Measurements from ENCODE around the gene PEAK1. TPM values are rescaled to one million over a fixed set of nuclear protein-coding genes. Genes with fewer than 3 reads are reported as not detected.
A peak's percentile ranks its signal among the peaks of the same experiment; 100 is the strongest.

PEAK1 gene, protein sequence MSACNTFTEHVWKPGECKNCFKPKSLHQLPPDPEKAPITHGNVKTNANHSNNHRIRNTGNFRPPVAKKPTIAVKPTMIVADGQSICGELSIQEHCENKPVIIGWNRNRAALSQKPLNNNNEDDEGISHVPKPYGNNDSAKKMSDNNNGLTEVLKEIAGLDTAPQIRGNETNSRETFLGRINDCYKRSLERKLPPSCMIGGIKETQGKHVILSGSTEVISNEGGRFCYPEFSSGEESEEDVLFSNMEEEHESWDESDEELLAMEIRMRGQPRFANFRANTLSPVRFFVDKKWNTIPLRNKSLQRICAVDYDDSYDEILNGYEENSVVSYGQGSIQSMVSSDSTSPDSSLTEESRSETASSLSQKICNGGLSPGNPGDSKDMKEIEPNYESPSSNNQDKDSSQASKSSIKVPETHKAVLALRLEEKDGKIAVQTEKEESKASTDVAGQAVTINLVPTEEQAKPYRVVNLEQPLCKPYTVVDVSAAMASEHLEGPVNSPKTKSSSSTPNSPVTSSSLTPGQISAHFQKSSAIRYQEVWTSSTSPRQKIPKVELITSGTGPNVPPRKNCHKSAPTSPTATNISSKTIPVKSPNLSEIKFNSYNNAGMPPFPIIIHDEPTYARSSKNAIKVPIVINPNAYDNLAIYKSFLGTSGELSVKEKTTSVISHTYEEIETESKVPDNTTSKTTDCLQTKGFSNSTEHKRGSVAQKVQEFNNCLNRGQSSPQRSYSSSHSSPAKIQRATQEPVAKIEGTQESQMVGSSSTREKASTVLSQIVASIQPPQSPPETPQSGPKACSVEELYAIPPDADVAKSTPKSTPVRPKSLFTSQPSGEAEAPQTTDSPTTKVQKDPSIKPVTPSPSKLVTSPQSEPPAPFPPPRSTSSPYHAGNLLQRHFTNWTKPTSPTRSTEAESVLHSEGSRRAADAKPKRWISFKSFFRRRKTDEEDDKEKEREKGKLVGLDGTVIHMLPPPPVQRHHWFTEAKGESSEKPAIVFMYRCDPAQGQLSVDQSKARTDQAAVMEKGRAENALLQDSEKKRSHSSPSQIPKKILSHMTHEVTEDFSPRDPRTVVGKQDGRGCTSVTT (N-terminal part only)
- total RNA-seq (100 to 1,000 TPM in 1 of 2 donors, 10 to 100 TPM in 1; 71.6 to 147 TPM), polyA plus RNA-seq (1 to 10 TPM; 8.6 to 8.8 TPM)
- long read RNA-seq, donor 1, full-length matches to known transcripts = 4 of 26 reads
- long read RNA-seq, donor 1, partial matches to known transcripts = 22 of 26 reads
- long read RNA-seq, donor 1, other reads (novel, unspliced or antisense) = 0 of 26 reads
- long read RNA-seq, donor 2 = 0 reads
- long read RNA-seq, donor 3, partial matches to known transcripts = 6 of 6 reads
- long read RNA-seq, donor 3, other reads (novel, unspliced or antisense) = 0 of 6 reads
- long read RNA-seq, donor 4, partial matches to known transcripts = 6 of 6 reads
- long read RNA-seq, donor 4, other reads (novel, unspliced or antisense) = 0 of 6 reads
- long read RNA-seq, donor 5, full-length matches to known transcripts = 2 of 55 reads
- long read RNA-seq, donor 5, partial matches to known transcripts = 53 of 55 reads
- long read RNA-seq, donor 5, other reads (novel, unspliced or antisense) = 0 of 55 reads

DNA sequence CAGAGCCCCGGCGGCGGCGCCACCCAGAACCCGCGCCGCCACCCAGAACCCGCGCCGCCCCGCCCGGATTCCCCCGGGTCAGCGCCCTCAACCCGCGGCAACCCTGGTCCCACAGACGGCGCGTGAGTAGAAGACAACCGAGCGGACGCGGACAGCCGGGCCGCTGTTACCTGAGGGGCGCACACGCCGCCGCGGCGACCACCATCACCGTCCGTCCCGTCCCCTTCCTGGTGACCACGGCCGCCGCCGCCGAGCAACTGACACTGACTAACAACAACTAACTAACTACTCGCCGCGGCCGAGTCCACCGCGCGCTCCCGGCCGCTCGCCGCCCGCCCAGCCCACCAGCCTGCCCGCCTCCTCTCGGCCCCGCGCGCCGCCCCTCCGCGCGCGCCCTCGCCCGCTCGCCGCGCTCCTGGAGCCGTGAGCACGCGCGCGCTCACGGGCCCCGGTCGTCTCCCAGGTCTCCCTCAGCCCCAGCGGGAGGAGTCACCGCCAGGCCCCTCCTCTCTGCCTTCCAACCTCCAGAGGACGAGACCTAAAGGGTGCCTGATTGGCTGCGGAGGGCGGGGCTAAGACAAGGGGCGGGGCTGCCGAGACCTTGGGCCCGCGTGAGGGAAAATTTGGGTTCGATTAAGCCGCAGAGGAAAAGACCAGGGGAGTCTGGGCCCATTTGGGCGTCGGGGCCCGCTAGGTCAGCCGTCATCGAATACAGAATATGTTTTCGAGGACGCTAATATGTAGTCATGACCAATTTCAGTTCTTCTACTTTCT lies at the start of gene PEAK1:
Gene PEAK1 (minus strand): TSS at position 269 of the 774 bp plus-strand sequence. CDS start 238,178 bp downstream, outside the sequence.
- no peaks in the 10 kb centered on the region for H3K36me3 ChIP-seq (ENCODE audit: control insufficient read depth in 4 of 4, insufficient read depth in 4 of 4, low read length in 4 of 4)
- peak within 1 kb of the TSS; percentile 98 for H3K27ac ChIP-seq (ENCODE audit: low read depth in 1 of 2, low read length in 1 of 2)
- peaks cover 4 to 54% (median 24%) of the 10 kb centered on the region in 5 donors for H3K4me1 ChIP-seq (ENCODE audit: control insufficient read depth in 5 of 5, insufficient read depth in 5 of 5, low read length in 5 of 5)
- peak within 1 kb of the TSS; percentile 83 to 97 for H3K9ac ChIP-seq (ENCODE audit: insufficient read depth in 1 of 2, low read length in 2 of 2)
- no peaks in the 10 kb centered on the region for H3K9me3 ChIP-seq (ENCODE audit: control insufficient read depth in 4 of 4, insufficient read depth in 3 of 4, low read length in 3 of 4)
- ATAC-seq (ENCODE audit: insufficient read depth, low FRiP score) (peak; percentile 98), DNase-seq (peak; percentile 100)
- no peaks in the 10 kb centered on the region for H3K27me3 ChIP-seq (ENCODE audit: control insufficient read depth in 3 of 3, insufficient read depth in 3 of 3, low read length in 2 of 3)
- peak within 1 kb of the TSS; percentile 90 for H3K4me3 ChIP-seq
- WGBS, 2 donors = 0 to 1% methylated on average over 56 to 92 of the region's 92 CpGs
- TF ChIP-seq, protein P1, sequence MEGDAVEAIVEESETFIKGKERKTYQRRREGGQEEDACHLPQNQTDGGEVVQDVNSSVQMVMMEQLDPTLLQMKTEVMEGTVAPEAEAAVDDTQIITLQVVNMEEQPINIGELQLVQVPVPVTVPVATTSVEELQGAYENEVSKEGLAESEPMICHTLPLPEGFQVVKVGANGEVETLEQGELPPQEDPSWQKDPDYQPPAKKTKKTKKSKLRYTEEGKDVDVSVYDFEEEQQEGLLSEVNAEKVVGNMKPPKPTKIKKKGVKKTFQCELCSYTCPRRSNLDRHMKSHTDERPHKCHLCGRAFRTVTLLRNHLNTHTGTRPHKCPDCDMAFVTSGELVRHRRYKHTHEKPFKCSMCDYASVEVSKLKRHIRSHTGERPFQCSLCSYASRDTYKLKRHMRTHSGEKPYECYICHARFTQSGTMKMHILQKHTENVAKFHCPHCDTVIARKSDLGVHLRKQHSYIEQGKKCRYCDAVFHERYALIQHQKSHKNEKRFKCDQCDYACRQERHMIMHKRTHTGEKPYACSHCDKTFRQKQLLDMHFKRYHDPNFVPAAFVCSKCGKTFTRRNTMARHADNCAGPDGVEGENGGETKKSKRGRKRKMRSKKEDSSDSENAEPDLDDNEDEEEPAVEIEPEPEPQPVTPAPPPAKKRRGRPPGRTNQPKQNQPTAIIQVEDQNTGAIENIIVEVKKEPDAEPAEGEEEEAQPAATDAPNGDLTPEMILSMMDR (IDR thresholded peaks at IDR 0.05; ENCODE audit: control extremely low read depth, extremely low read depth) = no peak

DNA sequence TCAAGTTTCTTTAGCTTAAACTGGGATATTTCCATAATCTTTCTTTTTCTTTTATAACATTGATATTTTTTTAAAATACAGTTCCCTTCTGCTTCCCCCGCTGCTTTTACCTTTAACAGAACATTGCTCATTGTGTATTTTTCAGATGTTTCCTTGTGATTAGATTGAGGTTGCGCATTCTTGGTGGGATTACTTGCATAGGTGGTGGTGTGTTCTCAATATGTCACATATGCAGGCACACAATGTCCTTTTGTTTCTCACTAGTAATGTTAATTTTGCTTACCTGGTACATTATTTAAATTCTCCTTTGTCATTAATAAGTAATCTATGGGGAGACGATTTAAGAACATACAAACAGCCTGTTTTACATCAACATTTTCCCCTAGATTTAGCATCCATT lies 49.0 kb upstream of the PEAK1 start:
- H3K9me3 ChIP-seq (ENCODE audit: control insufficient read depth in 4 of 4, insufficient read depth in 3 of 4, low read length in 3 of 4) = no peaks in the 10 kb centered on the region
- no peak overlapping the region for H3K27ac ChIP-seq (ENCODE audit: low read depth in 1 of 2, low read length in 1 of 2)
- H3K4me3 ChIP-seq = no peak overlapping the region
- H3K9ac ChIP-seq (ENCODE audit: insufficient read depth in 1 of 2, low read length in 2 of 2) = no peak overlapping the region
- ATAC-seq (ENCODE audit: insufficient read depth, low FRiP score) (no peak), DNase-seq (no peak)
- TF ChIP-seq, protein P1 (IDR thresholded peaks at IDR 0.05; ENCODE audit: control extremely low read depth, extremely low read depth) = no peak
- H3K27me3 ChIP-seq (ENCODE audit: control insufficient read depth in 3 of 3, insufficient read depth in 3 of 3, low read length in 2 of 3) = no peaks in the 10 kb centered on the region
- peaks cover 0 to 2% (median 0%) of the 10 kb centered on the region in 5 donors for H3K4me1 ChIP-seq (ENCODE audit: control insufficient read depth in 5 of 5, insufficient read depth in 5 of 5, low read length in 5 of 5)
- peaks cover 9 to 42% (median 26%) of the 10 kb centered on the region in 4 donors for H3K36me3 ChIP-seq (ENCODE audit: control insufficient read depth in 4 of 4, insufficient read depth in 4 of 4, low read length in 4 of 4)
- 91 to 94% methylated on average over 3 of the region's 3 CpGs for WGBS, 2 donors

DNA sequence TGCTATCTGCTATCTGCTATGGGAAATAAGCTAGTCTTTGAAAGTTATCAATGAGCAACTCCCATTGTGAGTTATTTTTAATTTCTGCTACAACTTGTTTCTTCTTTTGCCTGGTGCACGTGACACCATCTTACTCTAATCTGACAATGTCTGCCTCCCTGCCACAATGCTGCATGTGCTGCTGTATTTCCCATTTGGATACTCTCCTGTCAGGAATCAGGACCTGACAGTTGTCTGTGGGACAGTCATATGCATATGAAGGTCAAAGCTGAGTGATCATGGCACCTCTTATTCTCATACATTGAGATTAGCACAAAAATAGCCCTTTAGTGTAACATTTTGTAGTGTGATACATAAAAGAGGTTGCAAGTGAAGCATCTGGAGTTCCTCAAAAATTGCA lies 46.6 kb upstream of the PEAK1 start:
- H3K9ac ChIP-seq (ENCODE audit: insufficient read depth in 1 of 2, low read length in 2 of 2) = no peak overlapping the region
- H3K27me3 ChIP-seq (ENCODE audit: control insufficient read depth in 3 of 3, insufficient read depth in 3 of 3, low read length in 2 of 3) = no peaks in the 10 kb centered on the region
- no peak overlapping the region for H3K4me3 ChIP-seq
- TF ChIP-seq, protein P1 (IDR thresholded peaks at IDR 0.05; ENCODE audit: control extremely low read depth, extremely low read depth) = no peak
- ATAC-seq (ENCODE audit: insufficient read depth, low FRiP score) = no peak
- H3K36me3 ChIP-seq (ENCODE audit: control insufficient read depth in 4 of 4, insufficient read depth in 4 of 4, low read length in 4 of 4) = peaks cover 8 to 45% (median 18%) of the 10 kb centered on the region in 4 donors
- no peak for DNase-seq
- H3K9me3 ChIP-seq (ENCODE audit: control insufficient read depth in 4 of 4, insufficient read depth in 3 of 4, low read length in 3 of 4) = no peaks in the 10 kb centered on the region
- no peak overlapping the region for H3K27ac ChIP-seq (ENCODE audit: low read depth in 1 of 2, low read length in 1 of 2)
- peaks cover 0 to 3% (median 0%) of the 10 kb centered on the region in 5 donors for H3K4me1 ChIP-seq (ENCODE audit: control insufficient read depth in 5 of 5, insufficient read depth in 5 of 5, low read length in 5 of 5)
- 94 to 100% methylated on average over 1 of the region's 1 CpG for WGBS, 2 donors

Measured in lung (tissue), 16 donors.